PFSK-1 (cell line): Measurements from ENCODE around the gene MESD.

Source experiments
- POLR2AphosphoS5 ChIP-seq: IDR thresholded peaks from 2 replicates; pipeline ENCODE4 v1.6.1; 2012; ENCODE audit warnings: low read depth, mild to moderate bottlenecking, control low read depth, low read length, moderate library complexity
- TAF1 ChIP-seq: IDR thresholded peaks from 2 replicates; pipeline ENCODE4 v1.6.1; 2012; ENCODE audit warnings: low read length, control low read depth, borderline replicate concordance; ENCODE audit not compliant: insufficient read depth

- TF ChIP-seq POLR2AphosphoS5 (no peak), TAF1 (no peak)
Observed at GRCh38 chr15:80921736-80922410, 67.7 kb downstream of the MESD start.
